VCaP (cell line): ENCODE data around the gene MMAB.

Experiments used
- H3K27ac ChIP-seq: fragments of 450-650 bp; 2 replicates; pipeline ENCODE4 v1.5.1; 2017
- TF ChIP-seq, protein P1 (sequence below): fragments of 450-650 bp; conservative IDR thresholded peaks from 2 replicates; pipeline ENCODE4 v1.5.1; 2017; ENCODE audit warnings: mild to moderate bottlenecking, moderate library complexity

MMAB gene

DNA sequence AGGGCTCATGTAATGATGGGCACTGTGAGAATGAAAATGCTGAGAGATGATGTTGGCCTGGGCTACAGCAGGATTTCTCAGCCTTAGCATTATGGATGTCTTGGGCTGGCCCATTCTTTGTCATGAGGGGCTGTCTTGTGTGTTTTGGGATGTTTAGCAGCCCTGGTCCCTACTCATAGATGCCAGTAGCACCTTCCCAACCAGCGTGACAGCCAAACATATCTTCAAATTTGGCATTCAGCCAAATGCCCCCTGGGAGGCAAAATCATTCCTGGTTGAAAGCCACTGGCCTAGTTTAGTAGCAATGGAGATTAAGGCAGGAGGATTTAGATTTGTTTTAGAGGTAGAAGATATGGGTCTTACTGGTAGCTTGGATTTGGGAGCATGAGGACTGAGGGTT lies 69.2 kb downstream of the MMAB start:
- H3K27ac ChIP-seq = no peak overlapping the region
- TF ChIP-seq, protein P1, sequence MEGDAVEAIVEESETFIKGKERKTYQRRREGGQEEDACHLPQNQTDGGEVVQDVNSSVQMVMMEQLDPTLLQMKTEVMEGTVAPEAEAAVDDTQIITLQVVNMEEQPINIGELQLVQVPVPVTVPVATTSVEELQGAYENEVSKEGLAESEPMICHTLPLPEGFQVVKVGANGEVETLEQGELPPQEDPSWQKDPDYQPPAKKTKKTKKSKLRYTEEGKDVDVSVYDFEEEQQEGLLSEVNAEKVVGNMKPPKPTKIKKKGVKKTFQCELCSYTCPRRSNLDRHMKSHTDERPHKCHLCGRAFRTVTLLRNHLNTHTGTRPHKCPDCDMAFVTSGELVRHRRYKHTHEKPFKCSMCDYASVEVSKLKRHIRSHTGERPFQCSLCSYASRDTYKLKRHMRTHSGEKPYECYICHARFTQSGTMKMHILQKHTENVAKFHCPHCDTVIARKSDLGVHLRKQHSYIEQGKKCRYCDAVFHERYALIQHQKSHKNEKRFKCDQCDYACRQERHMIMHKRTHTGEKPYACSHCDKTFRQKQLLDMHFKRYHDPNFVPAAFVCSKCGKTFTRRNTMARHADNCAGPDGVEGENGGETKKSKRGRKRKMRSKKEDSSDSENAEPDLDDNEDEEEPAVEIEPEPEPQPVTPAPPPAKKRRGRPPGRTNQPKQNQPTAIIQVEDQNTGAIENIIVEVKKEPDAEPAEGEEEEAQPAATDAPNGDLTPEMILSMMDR = no peak
